ENCODE data around the gene ZSWIM3. TPM values are rescaled to one million over a fixed set of nuclear protein-coding genes. Genes with fewer than 3 reads are reported as not detected.

ZSWIM3 gene
- total and polyA plus RNA-seq, 2 of the 13 experiments (the other 11 are each of a cell fraction or from before 2014, with no cell fraction given), result 5.2 to 5.8 TPM

DNA sequence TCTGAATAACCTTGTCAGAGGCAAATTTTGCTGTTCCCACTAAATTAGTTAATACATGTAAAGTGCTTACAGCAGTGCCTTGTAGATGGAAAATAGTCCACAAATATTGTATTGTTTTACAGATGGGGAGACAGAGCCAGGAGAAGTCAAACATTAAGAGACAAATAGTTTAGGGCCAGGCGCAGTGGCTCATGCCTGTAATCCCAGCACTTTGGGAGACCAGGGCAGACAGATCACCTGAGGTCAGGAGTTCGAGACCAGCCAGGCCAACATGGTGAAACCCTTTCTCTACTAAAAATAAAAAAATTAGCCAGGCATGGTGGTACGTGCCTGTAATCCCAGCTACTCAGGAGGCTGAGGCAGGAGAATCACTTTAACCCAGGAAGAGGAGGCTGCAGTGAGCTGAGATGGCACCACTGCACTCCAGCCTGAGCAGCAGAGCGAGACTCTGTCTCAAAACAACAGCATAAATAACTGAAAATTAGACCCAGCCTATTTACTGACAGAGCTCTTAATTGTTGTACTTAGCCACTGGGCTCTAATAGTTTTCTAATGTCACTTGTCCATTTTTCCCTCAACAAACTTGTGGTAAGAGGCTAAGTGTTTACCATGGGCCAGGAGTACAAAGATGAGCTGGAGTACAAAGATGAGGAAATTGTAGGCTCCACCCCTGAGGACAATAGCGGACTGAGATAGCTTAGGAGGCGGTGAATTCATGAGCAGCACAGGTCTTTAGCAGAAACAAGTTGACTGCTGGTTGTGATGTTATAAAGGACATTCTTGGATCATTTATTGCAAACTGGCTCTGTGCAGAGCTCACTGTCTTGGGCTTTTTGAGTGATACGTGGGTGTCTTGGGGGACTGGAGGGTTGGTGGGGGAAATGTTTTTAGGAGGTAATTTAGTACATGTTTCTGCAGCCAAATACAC is 6.4 kb downstream of the ZSWIM3 start (continued):
- TF ChIP-seq, protein P1, sequence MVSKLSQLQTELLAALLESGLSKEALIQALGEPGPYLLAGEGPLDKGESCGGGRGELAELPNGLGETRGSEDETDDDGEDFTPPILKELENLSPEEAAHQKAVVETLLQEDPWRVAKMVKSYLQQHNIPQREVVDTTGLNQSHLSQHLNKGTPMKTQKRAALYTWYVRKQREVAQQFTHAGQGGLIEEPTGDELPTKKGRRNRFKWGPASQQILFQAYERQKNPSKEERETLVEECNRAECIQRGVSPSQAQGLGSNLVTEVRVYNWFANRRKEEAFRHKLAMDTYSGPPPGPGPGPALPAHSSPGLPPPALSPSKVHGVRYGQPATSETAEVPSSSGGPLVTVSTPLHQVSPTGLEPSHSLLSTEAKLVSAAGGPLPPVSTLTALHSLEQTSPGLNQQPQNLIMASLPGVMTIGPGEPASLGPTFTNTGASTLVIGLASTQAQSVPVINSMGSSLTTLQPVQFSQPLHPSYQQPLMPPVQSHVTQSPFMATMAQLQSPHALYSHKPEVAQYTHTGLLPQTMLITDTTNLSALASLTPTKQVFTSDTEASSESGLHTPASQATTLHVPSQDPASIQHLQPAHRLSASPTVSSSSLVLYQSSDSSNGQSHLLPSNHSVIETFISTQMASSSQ (IDR thresholded peaks at IDR 0.05; ENCODE audit: low read depth), result no peak; the same call in 1 of the 2 replicates
- TF ChIP-seq, protein P1 (CRISPR knock-in tag; IDR thresholded peaks at IDR 0.05; ENCODE audit: borderline replicate concordance), result 0 out of 2 replicates have a peak, but pooled peaks have one; percentile 12
- TF ChIP-seq RBFOX2 (IDR thresholded peaks at IDR 0.05; ENCODE audit: low read depth, low read length) (no peak), CHD2 (IDR thresholded peaks at IDR 0.05; ENCODE audit: low read depth, low read length) (no peak), ZNF136 (CRISPR knock-in tag; IDR thresholded peaks at IDR 0.05; ENCODE audit: low read depth) (no peak), KAT8 (CRISPR knock-in tag; IDR thresholded peaks at IDR 0.05) (peak; percentile 83), ZNF34 (CRISPR knock-in tag; IDR thresholded peaks at IDR 0.05; ENCODE audit: borderline replicate concordance) (no peak), ZNF432 (CRISPR knock-in tag; IDR thresholded peaks at IDR 0.05; ENCODE audit: borderline replicate concordance) (no peak), ZNF510 (CRISPR knock-in tag; IDR thresholded peaks at IDR 0.05; ENCODE audit: low read depth) (no peak), KLF9 (CRISPR knock-in tag; IDR thresholded peaks at IDR 0.05; ENCODE audit: low read depth) (0 out of 2 replicates have a peak, but pooled peaks have one; percentile 21), THAP11 (CRISPR knock-in tag; IDR thresholded peaks at IDR 0.05) (peak; percentile 38; the same call in 1 of the 2 replicates), MTA3 (CRISPR knock-in tag; IDR thresholded peaks at IDR 0.05) (no peak), TRIM24 (CRISPR knock-in tag; IDR thresholded peaks at IDR 0.05) (no peak; the same call in 1 of the 2 replicates), ZNF292 (CRISPR knock-in tag; IDR thresholded peaks at IDR 0.05; ENCODE audit: borderline replicate concordance, low read depth) (no peak; the same call in none of the 2 replicates), NCOA5 (CRISPR knock-in tag; IDR thresholded peaks at IDR 0.05) (no peak)
- TF ChIP-seq, protein P2, sequence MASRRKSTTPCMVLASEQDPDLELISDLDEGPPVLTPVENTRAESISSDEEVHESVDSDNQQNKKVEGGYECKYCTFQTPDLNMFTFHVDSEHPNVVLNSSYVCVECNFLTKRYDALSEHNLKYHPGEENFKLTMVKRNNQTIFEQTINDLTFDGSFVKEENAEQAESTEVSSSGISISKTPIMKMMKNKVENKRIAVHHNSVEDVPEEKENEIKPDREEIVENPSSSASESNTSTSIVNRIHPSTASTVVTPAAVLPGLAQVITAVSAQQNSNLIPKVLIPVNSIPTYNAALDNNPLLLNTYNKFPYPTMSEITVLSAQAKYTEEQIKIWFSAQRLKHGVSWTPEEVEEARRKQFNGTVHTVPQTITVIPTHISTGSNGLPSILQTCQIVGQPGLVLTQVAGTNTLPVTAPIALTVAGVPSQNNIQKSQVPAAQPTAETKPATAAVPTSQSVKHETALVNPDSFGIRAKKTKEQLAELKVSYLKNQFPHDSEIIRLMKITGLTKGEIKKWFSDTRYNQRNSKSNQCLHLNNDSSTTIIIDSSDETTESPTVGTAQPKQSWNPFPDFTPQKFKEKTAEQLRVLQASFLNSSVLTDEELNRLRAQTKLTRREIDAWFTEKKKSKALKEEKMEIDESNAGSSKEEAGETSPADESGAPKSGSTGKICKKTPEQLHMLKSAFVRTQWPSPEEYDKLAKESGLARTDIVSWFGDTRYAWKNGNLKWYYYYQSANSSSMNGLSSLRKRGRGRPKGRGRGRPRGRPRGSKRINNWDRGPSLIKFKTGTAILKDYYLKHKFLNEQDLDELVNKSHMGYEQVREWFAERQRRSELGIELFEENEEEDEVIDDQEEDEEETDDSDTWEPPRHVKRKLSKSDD (CRISPR knock-in tag; IDR thresholded peaks at IDR 0.05; ENCODE audit: low read depth), result no peak
- TF ChIP-seq, protein P3, sequence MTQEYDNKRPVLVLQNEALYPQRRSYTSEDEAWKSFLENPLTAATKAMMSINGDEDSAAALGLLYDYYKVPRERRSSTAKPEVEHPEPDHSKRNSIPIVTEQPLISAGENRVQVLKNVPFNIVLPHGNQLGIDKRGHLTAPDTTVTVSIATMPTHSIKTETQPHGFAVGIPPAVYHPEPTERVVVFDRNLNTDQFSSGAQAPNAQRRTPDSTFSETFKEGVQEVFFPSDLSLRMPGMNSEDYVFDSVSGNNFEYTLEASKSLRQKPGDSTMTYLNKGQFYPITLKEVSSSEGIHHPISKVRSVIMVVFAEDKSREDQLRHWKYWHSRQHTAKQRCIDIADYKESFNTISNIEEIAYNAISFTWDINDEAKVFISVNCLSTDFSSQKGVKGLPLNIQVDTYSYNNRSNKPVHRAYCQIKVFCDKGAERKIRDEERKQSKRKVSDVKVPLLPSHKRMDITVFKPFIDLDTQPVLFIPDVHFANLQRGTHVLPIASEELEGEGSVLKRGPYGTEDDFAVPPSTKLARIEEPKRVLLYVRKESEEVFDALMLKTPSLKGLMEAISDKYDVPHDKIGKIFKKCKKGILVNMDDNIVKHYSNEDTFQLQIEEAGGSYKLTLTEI (CRISPR knock-in tag; conservative IDR thresholded peaks at IDR 0.05), result no peak
- TF ChIP-seq, protein P4, sequence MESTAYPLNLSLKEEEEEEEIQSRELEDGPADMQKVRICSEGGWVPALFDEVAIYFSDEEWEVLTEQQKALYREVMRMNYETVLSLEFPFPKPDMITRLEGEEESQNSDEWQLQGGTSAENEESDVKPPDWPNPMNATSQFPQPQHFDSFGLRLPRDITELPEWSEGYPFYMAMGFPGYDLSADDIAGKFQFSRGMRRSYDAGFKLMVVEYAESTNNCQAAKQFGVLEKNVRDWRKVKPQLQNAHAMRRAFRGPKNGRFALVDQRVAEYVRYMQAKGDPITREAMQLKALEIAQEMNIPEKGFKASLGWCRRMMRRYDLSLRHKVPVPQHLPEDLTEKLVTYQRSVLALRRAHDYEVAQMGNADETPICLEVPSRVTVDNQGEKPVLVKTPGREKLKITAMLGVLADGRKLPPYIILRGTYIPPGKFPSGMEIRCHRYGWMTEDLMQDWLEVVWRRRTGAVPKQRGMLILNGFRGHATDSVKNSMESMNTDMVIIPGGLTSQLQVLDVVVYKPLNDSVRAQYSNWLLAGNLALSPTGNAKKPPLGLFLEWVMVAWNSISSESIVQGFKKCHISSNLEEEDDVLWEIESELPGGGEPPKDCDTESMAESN (CRISPR knock-in tag; conservative IDR thresholded peaks at IDR 0.05), result peak; percentile 54; the same call in 1 of the 2 replicates

All from HepG2 (cell line).